NCI-H1694 (cell line): ENCODE measurements around the gene TBXA2R.

Experiments used
- DNase-seq: peaks from one replicate; lab custom pipeline; 2025; lab: John Stamatoyannopoulos, UW

The TBXA2R gene

DNA sequence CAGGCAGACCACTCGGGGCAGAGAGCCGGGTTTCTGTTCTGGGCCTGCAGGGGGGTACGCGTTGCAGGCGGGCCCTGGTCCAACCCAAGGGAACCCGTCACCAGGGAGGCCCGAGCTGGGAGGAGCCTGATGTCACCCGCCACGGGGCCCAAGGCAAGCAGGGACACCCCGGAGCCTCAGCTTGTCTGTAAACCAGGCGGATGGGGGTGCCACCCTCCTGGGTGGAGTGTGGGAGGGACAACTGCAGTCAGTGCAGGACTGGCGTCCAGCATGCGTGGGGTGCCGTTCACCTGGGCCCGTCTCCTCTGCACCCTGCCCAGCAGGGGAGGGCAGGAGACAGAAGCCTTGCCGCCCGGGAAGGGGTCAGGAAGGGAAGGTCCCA lies 12.9 kb upstream of the TBXA2R start:
- DNase-seq, result no peak

DNA sequence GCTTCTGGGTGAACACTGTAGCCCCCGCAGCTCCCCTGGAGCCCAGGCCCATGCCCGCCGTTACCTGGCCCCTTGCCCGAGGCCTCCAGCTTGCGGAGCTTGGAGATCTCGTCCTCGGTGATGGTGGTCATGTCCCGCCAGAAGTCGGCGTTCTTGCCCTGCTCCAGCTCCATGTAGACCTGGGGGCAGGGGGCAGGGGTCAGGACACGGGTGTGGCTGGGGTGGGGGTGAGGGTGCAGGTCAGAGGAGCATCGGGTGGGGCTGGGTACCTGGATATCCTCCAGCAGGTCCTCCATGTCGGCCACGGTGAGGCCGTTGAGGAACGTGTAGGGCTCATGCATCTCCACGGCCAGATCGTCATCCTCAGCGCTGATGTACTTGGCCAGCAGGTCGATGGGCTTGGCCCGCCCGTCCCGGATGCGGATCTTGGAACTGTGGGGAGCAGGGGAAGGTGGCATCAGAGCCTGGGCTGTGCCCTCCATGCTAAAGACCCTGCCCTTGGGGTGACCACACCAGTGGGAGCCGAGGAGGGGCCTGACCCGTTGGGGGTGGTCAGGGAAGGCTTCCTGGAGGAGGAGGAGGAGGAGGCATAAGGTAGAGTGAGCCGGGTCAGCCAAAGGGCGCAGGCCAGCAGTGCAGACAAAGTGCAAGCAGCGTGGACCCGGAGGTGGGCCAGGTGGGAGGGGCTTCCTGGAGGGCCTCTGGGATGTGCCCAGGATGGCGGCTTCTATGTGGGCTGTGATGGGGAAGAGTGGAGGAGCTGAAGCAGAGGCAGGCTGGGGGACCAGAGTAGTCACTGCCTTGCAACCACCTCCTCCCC lies 12.3 kb upstream of the TBXA2R start:
- DNase-seq, result no peak

DNA sequence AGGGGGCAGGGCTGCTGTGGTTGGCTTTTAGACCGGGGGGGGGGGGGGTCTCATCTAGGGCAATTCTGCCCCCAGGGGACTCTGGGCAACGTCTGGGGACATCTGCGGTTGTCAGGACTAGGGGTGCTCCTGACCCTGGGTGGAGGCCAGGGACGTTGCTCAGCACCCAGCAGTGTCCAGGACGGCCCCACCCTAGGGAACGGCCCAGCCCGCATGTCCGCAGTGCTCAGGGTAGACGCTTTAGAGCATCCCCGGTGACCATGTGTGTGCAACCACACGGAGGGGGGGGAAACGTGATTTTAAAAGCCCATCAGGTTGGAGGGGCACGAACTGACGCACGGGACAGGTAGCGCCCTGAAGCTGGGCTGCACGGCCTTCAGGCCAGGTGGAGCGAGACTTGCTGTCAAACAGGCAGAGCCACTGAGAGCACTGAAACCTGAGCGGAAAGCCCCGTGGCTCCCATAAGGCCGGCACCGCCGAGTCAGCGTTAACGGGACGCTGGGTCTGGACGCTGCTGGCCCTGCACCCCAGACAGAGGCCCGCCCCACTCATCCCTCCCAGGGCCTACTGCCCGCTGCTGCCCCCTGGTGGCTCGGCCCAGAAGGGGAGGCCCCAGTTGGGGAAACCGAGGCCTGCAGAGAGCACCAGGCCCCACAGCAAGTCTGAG lies 11.6 kb upstream of the TBXA2R start:
- no peak for DNase-seq

DNA sequence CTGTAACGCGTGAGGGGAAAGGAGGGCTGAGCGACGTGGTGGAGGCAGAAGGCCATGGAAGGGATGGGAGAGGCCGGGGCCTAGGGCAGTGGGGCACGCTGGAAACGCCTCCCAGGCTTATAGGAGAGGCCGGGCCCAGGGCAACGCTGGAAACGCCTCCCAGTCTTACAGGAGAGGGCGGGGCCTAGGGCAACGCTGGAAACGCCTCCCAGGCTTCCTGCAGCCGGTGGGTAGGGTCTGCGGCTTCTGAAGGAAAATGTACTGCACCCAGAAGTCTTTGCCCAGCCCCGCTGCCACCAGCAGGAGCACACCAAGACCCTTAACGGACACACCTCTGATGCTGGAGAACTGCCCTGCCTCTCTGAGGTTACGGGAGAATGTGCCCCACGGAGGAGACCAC lies 10.8 kb upstream of the TBXA2R start:
- no peak for DNase-seq

DNA sequence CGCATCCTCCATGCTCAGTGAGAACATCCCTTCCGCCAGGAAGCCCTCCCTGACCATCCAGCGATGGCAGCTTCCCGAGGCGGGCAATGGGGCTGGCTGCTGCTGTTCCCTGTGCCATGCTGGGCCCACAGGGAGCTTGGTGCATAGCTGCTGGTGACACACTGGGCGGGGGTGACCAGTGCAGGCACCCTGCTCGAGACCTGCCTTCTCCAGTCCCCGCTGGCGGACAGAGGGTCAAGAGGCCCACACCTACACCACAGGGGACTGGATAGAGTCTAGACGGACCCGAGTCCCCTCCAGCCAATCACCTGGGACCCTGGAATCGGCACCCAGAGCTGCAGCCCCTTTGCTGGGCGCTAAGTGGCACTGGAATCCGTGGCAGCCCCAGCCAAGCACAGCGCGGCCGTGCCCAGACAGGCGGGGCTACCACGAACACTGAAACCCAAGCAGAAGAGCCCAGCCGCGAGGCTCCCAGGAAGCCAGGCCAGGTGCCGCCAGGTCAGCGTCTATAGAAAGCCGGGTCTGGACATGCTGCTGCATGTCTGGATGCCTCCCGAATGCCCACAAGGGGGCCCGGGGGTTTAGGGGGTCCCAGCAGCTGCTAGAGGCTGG lies 9.0 kb upstream of the TBXA2R start:
- DNase-seq, result no peak

DNA sequence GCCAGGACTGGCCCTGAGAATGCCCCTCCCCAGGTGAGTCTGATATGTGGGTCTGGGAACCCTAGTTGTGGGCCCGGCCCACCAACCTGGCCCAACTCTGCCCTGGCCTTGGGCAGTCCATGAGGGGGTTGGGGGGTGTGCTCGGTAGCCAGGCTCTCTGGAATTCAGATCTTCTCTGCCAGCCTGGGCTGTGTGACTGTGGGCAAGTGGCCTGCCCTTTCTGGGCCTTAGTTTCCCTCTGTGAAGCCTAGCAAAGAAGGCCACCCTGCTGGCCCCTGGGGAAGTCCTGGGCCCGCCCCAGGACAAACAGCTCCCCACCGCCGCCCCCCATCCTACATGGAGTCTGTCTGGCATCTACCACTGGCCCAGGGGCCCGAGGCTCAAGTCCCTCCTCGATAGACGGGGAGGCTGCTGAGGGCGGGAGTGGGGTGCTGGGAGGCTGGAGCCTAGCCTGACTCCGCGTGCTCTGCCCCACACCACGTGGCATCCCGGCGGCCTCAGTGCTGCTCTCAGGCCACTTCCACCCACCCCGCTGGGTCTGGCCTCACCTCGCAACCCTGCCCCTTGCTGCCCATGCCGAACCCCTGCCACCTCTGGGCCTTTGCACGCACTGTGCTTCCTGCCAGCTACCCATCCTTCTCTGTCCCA lies 8.3 kb upstream of the TBXA2R start:
- no peak for DNase-seq

DNA sequence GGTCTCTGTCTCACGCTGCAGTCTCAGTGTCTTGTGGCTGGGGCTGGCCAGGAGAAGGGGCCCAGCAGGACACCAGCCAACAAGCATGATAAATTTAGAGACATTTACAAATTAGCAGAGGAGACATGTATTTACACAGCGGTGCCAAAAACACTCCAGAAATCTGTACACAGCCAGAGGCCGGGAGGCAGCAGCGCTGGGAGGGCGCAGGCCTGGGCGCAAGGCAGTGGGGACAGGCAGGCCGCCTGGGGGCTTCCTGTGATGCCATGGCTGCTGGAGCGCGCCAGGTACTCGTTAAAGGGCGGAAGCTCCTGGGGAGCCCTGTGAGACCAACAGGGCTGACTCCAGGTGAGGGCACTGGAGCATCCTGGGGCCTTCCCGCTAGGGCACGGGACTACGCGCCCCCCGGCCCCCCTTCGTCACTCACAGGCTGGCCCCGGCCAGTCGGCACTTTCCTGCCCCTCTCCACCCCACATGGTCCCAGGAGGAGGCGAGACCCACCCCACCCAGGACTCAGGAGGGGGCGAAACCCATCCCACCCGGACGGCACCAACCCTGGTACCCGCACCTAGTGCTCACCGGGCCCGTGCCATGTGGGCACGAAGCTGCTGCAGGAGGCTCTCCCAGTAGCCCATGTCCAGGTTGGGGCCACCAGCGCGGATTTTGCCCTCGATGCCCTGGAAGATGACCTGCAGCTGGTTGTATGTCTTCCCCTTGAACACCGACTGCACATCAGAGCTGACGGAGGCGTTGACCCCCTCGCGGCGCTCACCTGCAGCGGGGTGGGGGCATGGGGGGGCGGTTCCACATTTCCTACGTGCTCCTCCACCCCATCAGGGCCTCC lies 7.4 kb upstream of the TBXA2R start:
- DNase-seq, result no peak

DNA sequence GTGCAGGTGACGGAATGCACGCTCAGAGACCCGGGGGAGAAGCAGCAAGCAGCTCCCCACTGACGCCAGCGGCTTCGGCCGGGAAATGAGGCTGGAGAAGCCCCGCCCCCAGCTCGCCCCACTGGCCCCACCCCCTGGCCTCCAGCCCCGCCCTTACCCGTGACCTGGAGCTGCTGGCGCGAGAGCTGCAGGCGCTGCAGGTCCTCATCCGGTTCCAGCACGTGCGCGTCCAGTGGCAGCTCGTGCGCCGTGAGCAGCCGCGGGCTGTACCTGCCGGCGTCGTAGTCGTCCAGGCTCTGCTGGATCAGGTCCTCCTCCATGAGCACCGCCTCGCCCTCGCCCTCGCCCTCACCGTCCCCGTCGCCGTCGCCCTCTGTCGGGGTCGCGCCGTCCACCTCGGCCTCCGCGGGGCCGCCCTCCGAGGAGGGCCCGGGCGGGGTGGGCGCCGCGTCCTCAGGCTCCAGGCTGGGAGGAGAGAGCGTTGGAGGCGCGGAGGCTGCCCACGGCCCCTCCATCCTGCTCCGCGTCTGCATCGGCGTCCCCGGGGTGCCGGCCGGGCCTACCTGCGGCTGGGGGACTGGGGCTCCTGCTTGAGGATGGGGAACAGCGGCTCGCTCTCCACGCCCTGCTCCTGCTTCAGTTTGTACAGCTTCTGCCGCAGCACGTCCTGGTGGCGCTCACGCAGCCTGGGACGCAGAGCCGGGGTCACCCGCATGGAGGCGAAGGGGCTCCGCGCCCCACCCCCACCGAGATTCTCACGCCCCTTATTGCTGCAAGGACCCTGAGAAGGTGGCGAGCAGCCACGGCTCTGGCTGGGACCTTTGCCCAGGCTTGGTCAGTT lies 6.4 kb upstream of the TBXA2R start:
- DNase-seq, result no peak

DNA sequence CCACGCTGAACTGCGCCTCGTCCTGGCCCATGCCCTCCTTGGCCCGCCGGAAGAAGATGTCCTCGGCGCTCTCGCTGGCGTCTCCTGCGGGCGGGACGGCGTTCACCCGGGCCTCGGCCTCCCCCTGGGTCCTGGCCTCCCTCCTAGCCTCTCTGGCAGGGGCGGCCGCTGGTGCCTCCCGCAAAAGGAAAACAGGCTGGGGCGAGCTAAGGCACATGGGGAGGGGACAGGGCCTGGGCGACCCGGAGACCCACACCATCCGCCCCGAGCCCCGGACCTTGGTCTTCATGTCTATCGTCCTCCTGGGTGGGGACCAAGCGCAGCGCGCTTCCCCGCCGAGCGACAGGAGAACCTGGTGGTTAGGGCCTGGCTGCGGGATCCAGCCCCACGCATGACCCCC lies 5.7 kb upstream of the TBXA2R start:
- DNase-seq, result no peak

DNA sequence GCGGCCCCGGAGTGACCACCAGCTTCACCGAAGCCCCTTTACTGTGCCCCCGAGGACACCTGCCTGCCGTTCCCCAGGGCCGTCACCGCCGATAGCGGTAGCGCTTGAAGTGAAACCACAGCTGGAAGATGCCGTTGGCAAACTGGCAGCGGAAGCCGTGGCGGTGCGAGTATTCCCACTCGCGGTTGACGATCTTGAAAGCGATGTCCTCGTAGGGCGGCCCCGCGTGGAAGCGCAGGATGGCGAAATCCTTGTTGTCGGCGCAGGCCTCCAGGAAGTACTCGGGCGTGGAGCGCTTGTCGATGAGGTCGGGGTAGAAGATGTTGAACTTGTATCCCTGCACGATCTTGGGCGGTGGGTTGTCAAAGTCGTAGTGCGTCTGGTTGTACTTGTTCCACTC lies 5.2 kb upstream of the TBXA2R start:
- DNase-seq, result no peak

DNA sequence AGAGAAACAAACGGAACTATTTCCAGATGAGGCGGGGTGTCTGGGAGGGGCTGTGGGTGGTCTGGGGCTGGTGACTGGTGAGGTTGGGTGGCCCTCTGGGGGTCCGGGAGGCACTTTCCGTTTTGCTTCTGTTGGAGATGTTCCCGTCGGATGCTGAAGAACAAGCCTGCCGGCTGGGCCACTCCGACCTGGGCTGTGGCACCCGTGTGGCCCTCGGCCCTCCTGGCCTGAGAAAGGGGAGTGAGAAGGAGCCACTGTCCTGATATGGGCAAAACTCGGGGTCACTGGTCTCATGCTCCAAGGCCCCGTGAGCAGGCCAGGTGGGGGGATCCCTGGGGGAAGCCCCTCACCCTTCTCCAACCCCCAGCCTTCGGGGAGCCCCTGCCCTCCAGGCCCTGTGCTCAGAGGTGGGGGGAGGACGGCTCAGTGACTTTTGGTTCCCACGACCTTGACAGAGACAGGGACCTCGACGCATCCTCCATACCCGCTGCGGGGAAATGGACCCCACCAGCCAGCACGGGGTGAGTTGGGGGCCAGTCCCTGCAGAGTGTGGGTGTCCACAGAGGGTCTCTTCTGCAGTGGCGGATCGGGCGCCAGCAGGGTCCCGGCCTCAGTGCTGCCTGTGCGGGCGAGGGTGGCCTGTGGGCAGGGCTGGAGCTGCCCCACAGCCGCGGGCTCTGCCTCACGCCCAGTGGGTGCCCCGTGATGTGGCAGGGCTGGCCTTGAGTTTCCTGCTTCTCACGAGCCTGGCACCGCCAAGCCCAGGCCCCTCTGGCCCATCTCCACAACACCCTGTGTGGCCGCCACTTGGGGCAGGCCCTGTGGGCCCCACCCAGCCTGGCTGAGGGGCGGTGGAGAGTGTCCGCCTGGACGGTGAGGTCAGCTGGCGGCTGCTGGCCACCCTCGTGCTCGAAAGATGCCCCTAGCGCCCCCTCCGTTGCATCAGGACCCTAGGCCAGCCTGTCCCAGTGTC lies 4.4 kb upstream of the TBXA2R start:
- no peak for DNase-seq

DNA sequence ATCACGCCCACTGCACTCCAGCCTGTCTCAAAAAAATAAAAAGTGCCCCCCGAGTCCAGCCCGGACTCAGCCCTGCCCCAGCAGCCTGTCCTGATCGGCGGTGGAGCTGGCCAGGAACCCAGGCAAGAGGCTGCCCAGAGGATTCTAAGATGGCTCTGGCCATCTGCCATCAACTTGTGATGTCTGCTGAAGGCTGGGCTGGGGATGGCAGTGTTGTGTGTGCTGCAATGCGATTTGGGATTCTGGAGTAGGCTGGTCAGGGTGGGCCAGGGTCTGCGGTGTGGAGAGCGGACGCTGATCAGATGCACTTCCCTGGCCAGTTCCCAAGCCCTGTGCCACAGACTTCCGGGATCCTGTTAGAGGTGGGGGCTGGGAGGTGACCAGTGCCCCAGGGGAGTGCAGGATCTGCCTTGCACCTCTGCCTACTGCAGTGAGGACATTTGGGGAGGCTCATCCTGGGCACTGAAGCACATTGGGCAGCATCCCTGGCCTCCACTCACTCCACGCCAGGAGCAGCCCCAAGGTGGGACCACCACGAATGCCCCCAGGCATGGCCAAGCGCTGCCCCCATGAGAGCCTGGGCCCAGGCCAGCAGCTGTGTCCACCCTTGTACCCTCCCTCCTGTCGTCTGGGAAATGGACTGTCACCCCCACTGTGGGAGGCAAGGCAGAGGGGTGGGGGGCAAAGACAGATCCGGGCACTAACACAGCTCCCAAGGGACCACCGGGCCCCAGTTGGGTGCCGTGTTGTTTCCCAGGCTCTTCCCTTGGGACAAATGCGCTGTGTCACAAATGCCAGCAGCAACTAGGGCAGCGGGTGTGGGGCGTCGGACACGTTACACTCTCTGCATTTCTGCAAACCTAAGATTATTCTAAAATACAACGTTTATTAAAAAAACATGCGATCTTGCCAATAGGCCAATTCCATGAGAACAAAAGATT lies 3.4 kb upstream of the TBXA2R start:
- DNase-seq, result no peak

DNA sequence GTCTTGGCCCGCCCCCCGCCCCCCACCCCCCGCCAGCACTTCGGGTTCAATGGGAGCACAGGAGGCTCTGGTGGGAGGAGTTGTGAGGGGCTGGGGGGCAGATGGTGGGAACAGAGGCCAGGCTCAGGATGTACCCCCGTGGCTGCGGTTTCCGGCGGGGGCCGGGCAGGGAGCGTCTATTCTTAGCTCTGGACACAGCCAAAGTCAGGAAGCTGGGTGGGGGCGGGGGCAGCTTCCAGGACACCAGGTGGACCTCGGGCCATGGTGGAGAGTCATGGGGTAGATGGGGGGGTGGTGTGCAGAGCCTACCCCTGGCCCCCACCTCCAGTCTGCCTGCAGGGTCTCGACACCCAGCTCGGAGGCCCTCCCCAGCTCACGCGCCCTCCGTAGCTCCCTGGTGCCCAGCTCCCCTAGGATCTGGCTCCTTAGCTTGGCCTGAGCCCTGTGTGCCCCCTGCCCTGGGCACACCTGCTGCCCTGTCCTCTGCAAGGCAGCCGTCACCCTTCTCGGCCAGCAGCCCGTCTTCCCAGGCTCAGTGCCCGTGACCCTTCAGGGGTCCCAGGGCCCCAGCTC lies 2.2 kb upstream of the TBXA2R start:
- no peak for DNase-seq

DNA sequence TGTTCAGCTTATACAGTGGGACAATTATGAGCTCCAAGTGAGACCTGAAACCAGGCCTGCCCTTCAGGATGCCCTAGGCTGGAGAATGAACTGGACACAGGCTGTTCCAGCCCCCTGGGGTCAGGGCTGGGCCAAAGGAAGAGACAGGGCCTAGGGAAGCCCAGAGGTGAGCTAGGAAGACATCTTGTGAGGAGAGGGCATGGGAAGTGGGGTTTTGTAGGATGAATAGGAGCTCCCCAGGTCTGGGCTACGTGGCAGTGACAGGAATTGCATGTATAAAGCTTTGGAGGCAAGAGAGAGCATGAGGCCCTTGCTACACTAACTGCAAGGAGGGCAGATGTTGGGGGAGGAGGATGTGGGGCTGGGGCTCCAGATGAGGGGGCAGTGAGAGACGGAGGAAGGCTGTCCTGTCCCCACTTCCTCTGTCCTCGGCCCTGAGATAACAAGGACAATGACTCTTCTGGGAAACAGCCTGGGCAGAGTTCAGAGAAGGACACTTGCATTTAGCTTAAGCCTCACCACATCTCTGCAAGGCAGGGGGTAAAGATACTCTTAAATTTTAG lies 1.5 kb upstream of the TBXA2R start:
- DNase-seq, result no peak

DNA sequence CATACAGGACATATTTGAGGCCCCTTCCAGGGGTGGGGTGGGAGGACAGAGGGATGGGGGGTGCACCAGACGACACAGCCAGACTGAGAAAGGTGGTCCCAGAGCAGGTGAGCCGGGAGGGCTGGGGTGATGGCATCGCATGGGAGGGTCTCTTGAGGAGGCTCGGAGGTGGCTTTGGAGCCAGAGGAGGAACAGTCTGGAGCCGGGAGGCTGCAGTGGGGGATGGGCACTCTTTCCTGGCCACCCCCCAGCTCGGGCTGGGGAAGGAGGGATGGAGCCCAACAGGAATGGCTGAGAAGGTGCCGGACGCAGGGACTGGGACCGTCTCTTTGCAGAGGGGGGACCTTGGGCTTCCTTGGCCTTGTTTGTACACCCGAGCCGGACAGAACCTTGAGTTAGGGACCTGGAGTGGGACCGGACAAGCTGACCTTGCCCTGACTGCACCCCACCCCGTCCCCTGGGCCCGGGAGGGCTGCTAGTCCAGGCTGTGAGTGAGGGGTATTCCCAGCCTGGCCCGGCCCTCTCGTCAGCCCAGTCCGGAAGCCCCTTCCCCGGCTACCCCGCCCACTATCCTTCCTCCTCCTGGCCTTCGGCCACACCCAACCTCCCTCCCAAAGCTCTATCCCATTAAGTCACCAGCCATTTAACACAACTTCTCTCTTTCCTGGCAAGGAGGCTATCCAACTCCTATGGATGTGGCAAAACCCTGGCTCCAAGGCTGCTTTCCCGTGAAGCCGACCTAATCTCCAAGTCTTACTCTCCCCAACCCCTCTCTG lies 816 bp upstream of the TBXA2R start:
- no peak for DNase-seq

DNA sequence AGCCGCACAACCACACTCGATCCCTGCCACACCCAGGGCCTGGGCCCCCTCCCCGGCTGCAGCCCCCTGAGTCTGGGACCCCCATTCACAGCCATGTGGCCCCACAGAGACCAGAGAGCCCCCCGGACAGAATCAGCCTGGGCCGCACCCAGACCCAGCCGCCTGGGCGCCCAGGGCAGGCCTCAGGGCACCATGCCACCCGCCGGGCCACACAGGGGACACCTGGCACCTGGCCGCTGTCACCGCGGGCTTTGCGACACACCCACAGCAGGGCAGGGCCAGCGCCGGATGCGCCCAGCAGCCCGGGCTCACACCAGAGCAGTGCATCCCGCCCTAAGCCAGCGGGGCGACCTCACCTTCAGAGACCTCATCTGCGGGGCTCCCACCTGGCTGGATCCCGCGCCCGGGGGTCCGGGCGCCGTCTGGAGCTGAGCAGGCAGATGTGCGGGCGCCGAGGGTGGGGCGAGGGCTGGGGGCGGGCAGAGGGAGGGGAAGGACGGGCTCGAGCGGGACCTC lies 443 bp downstream of the TBXA2R start:
- no peak for DNase-seq

DNA sequence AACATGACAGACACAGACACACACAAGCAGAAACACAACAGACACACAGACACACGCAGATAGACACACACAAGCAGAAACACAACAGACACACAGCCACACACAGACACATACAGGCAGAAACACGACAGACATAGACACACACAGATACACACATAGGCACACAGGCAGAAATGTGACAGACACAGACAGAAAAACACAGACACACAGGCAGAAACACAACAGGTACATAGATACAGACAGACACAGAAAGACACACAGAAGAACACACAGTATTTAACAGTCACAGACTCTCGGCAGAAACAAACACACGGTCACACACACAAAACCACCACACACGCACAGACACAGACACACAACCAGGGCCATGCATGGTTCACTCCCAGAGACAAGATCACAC lies 905 bp downstream of the TBXA2R start:
- no peak for DNase-seq
